Measurements from ENCODE around the gene GPR157.

Gene GPR157

GRCh38 chr1:9110669-9111356 is 18.1 kb downstream of the GPR157 start:
- ChIA-PET CTCF (interaction anchor here (0.6 to 17.5 kb wide), 66 partner anchors 8 to 977 kb away, joined by 3 to 267 read pairs (median 4); partner anchors contain the start of genes GPR157 and H6PD), POLR2A (no interaction called here)
- TF ChIP-seq CTCF (IDR thresholded peaks at IDR 0.05; ENCODE audit: insufficient read depth, low read length, missing control alignments): peak; percentile 92
- H3K4me3 ChIP-seq (ENCODE audit: low read depth, low read length): no peak overlapping the region
- DNase-seq (ENCODE audit: low read depth, low spot score): peak; percentile 34

- no peak for TF ChIP-seq CTCF (IDR thresholded peaks at IDR 0.05; ENCODE audit: insufficient read depth, low read length, missing control alignments)
- H3K4me3 ChIP-seq (ENCODE audit: low read depth, low read length): no peak overlapping the region
- no peak for DNase-seq (ENCODE audit: low read depth, low spot score)
- ChIA-PET CTCF (interaction anchor here (0.7 to 17.5 kb wide), 9 partner anchors 9 to 383 kb away, joined by 3 to 267 read pairs (median 3); no protein-coding TSS in a partner anchor), POLR2A (no interaction called here)
Observed at GRCh38 chr1:9108056-9108665, 20.7 kb downstream of the GPR157 start.

DNA sequence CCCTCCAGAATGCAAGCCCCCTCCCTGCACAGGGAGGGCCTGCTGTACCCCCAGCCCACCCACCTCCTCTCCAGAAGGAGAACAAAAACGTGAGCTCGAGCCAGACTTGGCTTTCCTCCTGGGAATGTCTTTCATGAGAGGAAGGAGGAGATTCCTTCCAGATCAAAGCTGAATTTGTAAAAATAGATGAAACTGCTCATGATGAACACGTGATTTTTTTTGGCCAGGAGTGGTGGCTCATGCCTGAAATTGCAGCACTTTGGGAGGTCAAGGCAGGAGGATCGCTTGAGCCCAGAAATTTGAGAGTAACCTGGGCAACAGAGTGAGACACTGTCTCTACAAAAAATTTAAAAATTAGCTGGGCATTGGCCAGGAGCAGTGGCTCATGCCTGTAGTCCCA is 21.8 kb downstream of the GPR157 start:
- H3K4me3 ChIP-seq (ENCODE audit: low read depth, low read length): no peak overlapping the region
- no peak for TF ChIP-seq CTCF (IDR thresholded peaks at IDR 0.05; ENCODE audit: insufficient read depth, low read length, missing control alignments)
- CTCF ChIA-PET: interaction anchor here (0.7 to 17.5 kb wide), 7 partner anchors 10 to 384 kb away, joined by 3 to 267 read pairs (median 5); partner anchors contain the start of gene H6PD
- DNase-seq (ENCODE audit: low read depth, low spot score): no peak
- POLR2A ChIA-PET: no interaction called here

DNA sequence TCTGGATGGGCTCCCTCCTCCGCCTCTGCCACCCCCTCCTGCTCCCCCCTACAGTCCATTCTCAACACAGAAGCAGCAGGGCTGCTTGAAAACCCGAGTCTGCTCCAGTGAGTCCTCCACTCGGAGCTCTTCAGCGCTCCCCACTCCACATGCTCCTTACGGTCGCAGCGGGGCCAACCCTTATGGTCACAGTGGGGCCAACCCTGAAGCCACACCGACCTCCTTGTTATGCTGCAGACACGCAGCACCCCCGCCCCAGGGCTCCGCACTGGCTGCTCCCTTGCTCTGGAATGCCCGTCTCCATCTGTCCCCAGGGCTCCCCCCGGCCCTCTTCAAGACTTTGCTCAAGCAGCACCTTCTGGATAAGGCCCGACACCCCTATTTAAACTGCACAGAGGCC is 22.6 kb downstream of the GPR157 start:
- ChIA-PET POLR2A (no interaction called here), CTCF (interaction anchor here (0.7 to 17.5 kb wide), 4 partner anchors 98 to 385 kb away, joined by 3 to 267 read pairs (median 81); partner anchors contain the start of gene H6PD)
- H3K4me3 ChIP-seq (ENCODE audit: low read depth, low read length): no peak overlapping the region
- no peak for TF ChIP-seq CTCF (IDR thresholded peaks at IDR 0.05; ENCODE audit: insufficient read depth, low read length, missing control alignments)
- no peak for DNase-seq (ENCODE audit: low read depth, low spot score)

DNA sequence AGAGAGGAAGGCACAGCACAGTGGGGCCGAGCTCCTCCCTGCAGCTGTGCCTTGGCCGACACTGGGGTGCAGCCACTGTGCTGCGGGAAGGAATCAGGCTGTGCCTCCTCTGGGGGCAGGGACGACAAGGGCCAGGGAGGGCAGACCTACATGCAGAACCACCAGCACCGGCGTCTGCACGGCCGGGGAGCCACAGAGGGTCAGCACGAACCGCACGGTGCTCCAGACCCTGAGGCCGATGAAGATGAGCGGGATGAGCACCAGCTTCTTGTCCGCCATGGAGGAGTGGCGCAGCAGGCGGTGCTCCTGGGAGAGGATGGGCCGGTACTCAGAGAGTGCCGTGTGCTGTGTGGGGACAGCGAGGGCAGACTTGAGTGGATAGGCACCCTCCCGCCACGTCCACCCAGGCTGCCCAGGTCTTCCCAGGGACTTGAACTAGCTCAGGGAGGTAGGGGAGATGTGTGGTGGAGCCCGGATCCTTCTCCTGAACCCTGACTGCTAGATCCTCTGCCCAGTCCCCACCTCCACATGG is 23.5 kb downstream of the GPR157 start:
- ChIA-PET POLR2A (no interaction called here), CTCF (interaction anchor here (0.9 to 17.5 kb wide), 4 partner anchors 9 to 350 kb away, joined by 3 to 267 read pairs (median 81); no protein-coding TSS in a partner anchor)
- no peak for TF ChIP-seq CTCF (IDR thresholded peaks at IDR 0.05; ENCODE audit: insufficient read depth, low read length, missing control alignments)
- no peak for DNase-seq (ENCODE audit: low read depth, low spot score)
- no peak overlapping the region for H3K4me3 ChIP-seq (ENCODE audit: low read depth, low read length)

Measured in AG04449 (cell line).